ENCODE results near the gene CCDC116. TPM values are rescaled to one million over a fixed set of nuclear protein-coding genes. Genes with fewer than 3 reads are reported as not detected.
A peak's percentile ranks its signal among the peaks of the same experiment; 100 is the strongest.

Gene CCDC116
- total and polyA plus RNA-seq, 3 experiments from 2014 or later, result 0.48 to 0.51 TPM; not detected in 1

DNA sequence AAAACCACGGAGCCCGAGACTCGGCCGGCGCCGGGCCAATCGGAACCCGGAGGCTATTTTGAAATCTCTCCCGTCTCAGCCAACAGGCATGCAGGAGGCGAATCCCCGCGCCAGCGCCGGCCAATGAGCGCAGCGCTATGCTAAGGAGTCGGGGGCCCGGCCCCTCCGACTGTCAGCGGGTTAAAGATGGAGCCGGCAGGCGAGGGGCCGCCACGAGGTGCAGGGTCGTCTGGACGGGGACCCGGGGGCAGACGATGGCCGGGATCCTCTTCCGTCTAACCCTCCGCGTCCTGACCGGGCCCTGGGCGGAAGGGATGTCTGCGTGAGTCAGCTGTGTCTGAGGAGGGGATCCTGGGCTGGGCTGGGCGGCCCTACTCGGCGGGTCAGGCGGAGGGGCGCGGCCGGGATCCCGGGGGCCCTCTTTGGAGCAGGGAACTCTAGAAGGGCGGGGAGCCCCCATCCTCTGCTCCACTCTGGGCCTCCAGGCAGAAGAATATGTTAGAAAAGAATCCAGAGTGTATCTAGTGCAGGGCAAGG is 19.5 kb downstream of the CCDC116 start:
- H3K9me3 Mint-ChIP-seq, result no peaks in the 10 kb centered on the region
- CTCF ChIA-PET, result interaction anchor here (2.2 to 3.5 kb wide), 2 partner anchors 10 to 23 kb away, joined by 9 to 16 read pairs; partner anchors contain the start of genes SDF2L1 and YDJC
- H3K27me3 Mint-ChIP-seq, result no peaks in the 10 kb centered on the region
- H3K36me3 Mint-ChIP-seq, result peaks cover 0 to 6% (median 0%) of the 10 kb centered on the region in 3 donors
- Histone ChIP-seq H3K9me3 (ENCODE audit: low read length) (no peaks in the 10 kb centered on the region), H3K4me1 (ENCODE audit: insufficient read depth, low read length) (peaks cover 21% of the 10 kb centered on the region), H3K27ac (ENCODE audit: low read depth, low read length) (peak overlapping the region; percentile 84), H3K36me3 (ENCODE audit: insufficient read depth, low read length) (peaks cover 3% of the 10 kb centered on the region), H3K27me3 (ENCODE audit: insufficient read depth, low read length, poor library complexity, severe bottlenecking) (no peaks in the 10 kb centered on the region), H3K4me3 (ENCODE audit: low read length) (peak overlapping the region; percentile 70)
- POLR2A ChIA-PET, result interaction anchor here (0.8 to 2.4 kb wide), 2 partner anchors 10 to 15 kb away, joined by 4 to 13 read pairs; partner anchors contain the start of gene SDF2L1
- peak overlapping the region; percentile 81 to 94 (median 88) for H3K4me3 Mint-ChIP-seq
- H3K27ac Mint-ChIP-seq, result peak overlapping the region in 3 of 8 donors; percentile 60 to 84 (median 73)
- DNase-seq, result peak; percentile 70 to 82 (median 77)
- peaks cover 23 to 38% (median 28%) of the 10 kb centered on the region in 3 donors for H3K4me1 Mint-ChIP-seq

- Histone ChIP-seq H3K4me1 (ENCODE audit: insufficient read depth, low read length) (peaks cover 22% of the 10 kb centered on the region), H3K27ac (ENCODE audit: low read depth, low read length) (peak overlapping the region; percentile 84), H3K36me3 (ENCODE audit: insufficient read depth, low read length) (no peaks in the 10 kb centered on the region), H3K27me3 (ENCODE audit: insufficient read depth, low read length, poor library complexity, severe bottlenecking) (no peaks in the 10 kb centered on the region), H3K9me3 (ENCODE audit: low read length) (no peaks in the 10 kb centered on the region), H3K4me3 (ENCODE audit: low read length) (peak overlapping the region; percentile 70)
- no peak for DNase-seq
- peaks cover 0 to 6% (median 0%) of the 10 kb centered on the region in 3 donors for H3K36me3 Mint-ChIP-seq
- no peaks in the 10 kb centered on the region for H3K9me3 Mint-ChIP-seq
- ChIA-PET POLR2A (interaction anchor here (0.8 to 2.4 kb wide), 2 partner anchors 11 to 14 kb away, joined by 4 to 13 read pairs; partner anchors contain the start of gene SDF2L1), CTCF (interaction anchor here (0.6 to 3.5 kb wide), 3 partner anchors 10 to 24 kb away, joined by 3 to 16 read pairs (median 9); partner anchors contain the start of genes SDF2L1 and YDJC)
- H3K4me3 Mint-ChIP-seq, result peak overlapping the region in 6 of 7 donors; percentile 47 to 94 (median 86)
- H3K4me1 Mint-ChIP-seq, result peaks cover 27 to 41% (median 29%) of the 10 kb centered on the region in 3 donors
- no peaks in the 10 kb centered on the region for H3K27me3 Mint-ChIP-seq
- peak overlapping the region in 3 of 8 donors; percentile 36 to 84 (median 73) for H3K27ac Mint-ChIP-seq
Measured at GRCh38 chr22:21652547-21653545, 20.3 kb downstream of the CCDC116 start.

DNA sequence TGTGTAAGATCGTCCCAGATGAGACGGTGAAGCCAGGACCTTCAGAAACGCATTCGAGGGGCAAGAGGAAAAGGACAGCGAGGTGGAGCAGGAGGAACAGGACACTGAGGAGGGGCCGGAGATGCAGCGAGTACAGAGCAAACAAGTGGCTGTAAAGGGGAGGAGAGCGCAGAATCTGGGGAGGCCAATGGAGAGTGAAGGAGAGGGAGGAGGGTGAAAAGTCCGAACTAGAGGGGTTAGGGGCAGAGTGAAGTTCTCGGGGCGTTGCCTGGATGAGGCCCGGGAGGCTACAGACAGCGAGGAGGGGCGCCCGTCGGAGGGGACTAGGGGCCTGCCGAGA is 24.4 kb downstream of the CCDC116 start:
- ChIA-PET CTCF (interaction anchor here (1.3 to 3.3 kb wide), 3 partner anchors 10 to 28 kb away, joined by 3 to 14 read pairs (median 12); partner anchors contain the start of gene SDF2L1), POLR2A (no interaction called here)
- Mint-ChIP-seq H3K27ac (peak overlapping the region in 4 of 8 donors; percentile 2 to 92 (median 66)), H3K36me3 (no peaks in the 10 kb centered on the region), H3K4me3 (peak overlapping the region; percentile 78 to 88 (median 84)), H3K9me3 (no peaks in the 10 kb centered on the region), H3K27me3 (no peaks in the 10 kb centered on the region), H3K4me1 (peaks cover 11 to 26% (median 13%) of the 10 kb centered on the region in 3 donors)
- Histone ChIP-seq H3K9me3 (ENCODE audit: low read length) (no peaks in the 10 kb centered on the region), H3K27ac (ENCODE audit: low read depth, low read length) (peak overlapping the region; percentile 68), H3K4me1 (ENCODE audit: insufficient read depth, low read length) (peaks cover 15% of the 10 kb centered on the region), H3K27me3 (ENCODE audit: insufficient read depth, low read length, poor library complexity, severe bottlenecking) (no peaks in the 10 kb centered on the region), H3K4me3 (ENCODE audit: low read length) (peak overlapping the region; percentile 70), H3K36me3 (ENCODE audit: insufficient read depth, low read length) (no peaks in the 10 kb centered on the region)
- DNase-seq, result no peak

DNA sequence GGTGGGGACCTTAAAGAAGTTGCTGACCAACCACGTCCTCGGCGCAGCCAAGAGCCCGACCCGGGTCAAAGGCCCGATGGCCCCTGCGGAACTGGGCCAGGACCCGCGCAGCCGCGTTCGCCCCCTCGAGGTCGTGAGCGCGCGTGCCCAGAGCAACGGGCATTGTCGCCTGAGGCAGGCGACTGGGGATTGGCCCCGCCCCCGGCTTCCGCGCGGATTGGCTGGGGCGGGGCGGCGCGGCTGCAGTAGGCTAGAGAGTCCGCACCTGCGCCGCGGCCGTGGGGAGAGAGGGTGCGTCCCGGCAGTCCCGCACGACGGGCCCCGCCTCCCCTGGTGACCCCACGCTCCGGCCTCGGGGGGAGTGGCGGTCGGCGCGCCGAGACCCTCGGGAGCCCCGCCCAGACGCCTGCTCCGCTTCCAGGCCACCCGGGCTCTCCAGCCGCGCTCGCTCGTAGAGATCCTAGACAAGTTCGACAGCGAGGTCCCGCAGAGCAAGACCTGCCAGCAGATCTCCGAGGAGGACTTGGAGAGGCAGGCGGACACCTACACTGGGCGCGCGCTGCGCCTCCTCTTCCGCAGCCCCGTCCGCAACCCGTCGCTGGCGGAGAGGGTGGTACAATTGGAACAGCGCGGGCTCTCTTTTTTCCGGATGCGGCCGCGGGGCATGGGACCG is 24.9 kb downstream of the CCDC116 start:
- H3K9me3 ChIP-seq (ENCODE audit: low read length), result no peaks in the 10 kb centered on the region
- Mint-ChIP-seq H3K27ac (peak overlapping the region in 4 of 8 donors; percentile 23 to 71 (median 57)), H3K36me3 (no peaks in the 10 kb centered on the region), H3K4me3 (peak overlapping the region; percentile 80 to 94 (median 86)), H3K9me3 (no peaks in the 10 kb centered on the region), H3K4me1 (peaks cover 11 to 21% (median 13%) of the 10 kb centered on the region in 3 donors), H3K27me3 (no peaks in the 10 kb centered on the region)
- POLR2A ChIA-PET, result no interaction called here
- no peaks in the 10 kb centered on the region for H3K27me3 ChIP-seq (ENCODE audit: insufficient read depth, low read length, poor library complexity, severe bottlenecking)
- H3K27ac ChIP-seq (ENCODE audit: low read depth, low read length), result peak overlapping the region; percentile 68
- H3K36me3 ChIP-seq (ENCODE audit: insufficient read depth, low read length), result no peaks in the 10 kb centered on the region
- peaks cover 15% of the 10 kb centered on the region for H3K4me1 ChIP-seq (ENCODE audit: insufficient read depth, low read length)
- peak overlapping the region; percentile 70 for H3K4me3 ChIP-seq (ENCODE audit: low read length)
- CTCF ChIA-PET, result interaction anchor here (0.6 to 3.3 kb wide), 6 partner anchors 10 to 281 kb away, joined by 3 to 15 read pairs (median 4); partner anchors contain the start of gene SDF2L1
- peak; percentile 73 to 84 (median 80) for DNase-seq

- Mint-ChIP-seq H3K36me3 (no peaks in the 10 kb centered on the region), H3K4me3 (peak overlapping the region in 1 of 7 donors; percentile 66), H3K27ac (peak overlapping the region in 1 of 8 donors; percentile 36), H3K4me1 (peaks cover 13 to 19% (median 15%) of the 10 kb centered on the region in 3 donors), H3K27me3 (no peaks in the 10 kb centered on the region), H3K9me3 (no peaks in the 10 kb centered on the region)
- DNase-seq, result no peak
- Histone ChIP-seq H3K27me3 (ENCODE audit: insufficient read depth, low read length, poor library complexity, severe bottlenecking) (no peaks in the 10 kb centered on the region), H3K4me3 (ENCODE audit: low read length) (no peak overlapping the region), H3K9me3 (ENCODE audit: low read length) (no peaks in the 10 kb centered on the region), H3K27ac (ENCODE audit: low read depth, low read length) (no peak overlapping the region), H3K36me3 (ENCODE audit: insufficient read depth, low read length) (no peaks in the 10 kb centered on the region), H3K4me1 (ENCODE audit: insufficient read depth, low read length) (peaks cover 15% of the 10 kb centered on the region)
- CTCF ChIA-PET, result interaction anchor here (2.3 kb wide), 1 partner anchor 12 kb away, joined by 15 read pairs; no protein-coding TSS in a partner anchor
- POLR2A ChIA-PET, result no interaction called here
Measured at GRCh38 chr22:21659864-21660525, 27.4 kb downstream of the CCDC116 start.

- no peak overlapping the region for H3K27ac ChIP-seq (ENCODE audit: low read depth, low read length)
- ChIA-PET CTCF (interaction anchor here (1.5 kb wide), 1 partner anchor 14 kb away, joined by 4 read pairs; no protein-coding TSS in a partner anchor), POLR2A (no interaction called here)
- H3K9me3 Mint-ChIP-seq, result no peaks in the 10 kb centered on the region
- H3K4me1 ChIP-seq (ENCODE audit: insufficient read depth, low read length), result peaks cover 21% of the 10 kb centered on the region
- H3K36me3 ChIP-seq (ENCODE audit: insufficient read depth, low read length), result no peaks in the 10 kb centered on the region
- no peaks in the 10 kb centered on the region for H3K27me3 Mint-ChIP-seq
- H3K4me3 ChIP-seq (ENCODE audit: low read length), result no peak overlapping the region
- peak overlapping the region in 1 of 7 donors; percentile 66 for H3K4me3 Mint-ChIP-seq
- peaks cover 17 to 27% (median 18%) of the 10 kb centered on the region in 3 donors for H3K4me1 Mint-ChIP-seq
- no peaks in the 10 kb centered on the region for H3K9me3 ChIP-seq (ENCODE audit: low read length)
- no peak for DNase-seq
- peak overlapping the region in 1 of 8 donors; percentile 36 for H3K27ac Mint-ChIP-seq
- peaks cover 0 to under 1% (median 0%) of the 10 kb centered on the region in 3 donors for H3K36me3 Mint-ChIP-seq
- H3K27me3 ChIP-seq (ENCODE audit: insufficient read depth, low read length, poor library complexity, severe bottlenecking), result no peaks in the 10 kb centered on the region
Measured at GRCh38 chr22:21660904-21661303, 28.3 kb downstream of the CCDC116 start.

GRCh38 chr22:21661991-21662390 is 29.4 kb downstream of the CCDC116 start:
- H3K9me3 Mint-ChIP-seq, result no peaks in the 10 kb centered on the region
- H3K27me3 Mint-ChIP-seq, result no peaks in the 10 kb centered on the region
- peak overlapping the region in 1 of 8 donors; percentile 71 for H3K27ac Mint-ChIP-seq
- H3K4me3 ChIP-seq (ENCODE audit: low read length), result no peak overlapping the region
- ChIA-PET POLR2A (no interaction called here), CTCF (interaction anchor here (1.5 kb wide), 1 partner anchor 15 kb away, joined by 4 read pairs; no protein-coding TSS in a partner anchor)
- H3K36me3 Mint-ChIP-seq, result peaks cover 0 to 8% (median 0%) of the 10 kb centered on the region in 3 donors
- H3K9me3 ChIP-seq (ENCODE audit: low read length), result no peaks in the 10 kb centered on the region
- H3K4me3 Mint-ChIP-seq, result peak overlapping the region in 3 of 7 donors; percentile 15 to 64 (median 28)
- DNase-seq, result no peak
- no peaks in the 10 kb centered on the region for H3K36me3 ChIP-seq (ENCODE audit: insufficient read depth, low read length)
- no peaks in the 10 kb centered on the region for H3K27me3 ChIP-seq (ENCODE audit: insufficient read depth, low read length, poor library complexity, severe bottlenecking)
- H3K4me1 ChIP-seq (ENCODE audit: insufficient read depth, low read length), result peaks cover 18% of the 10 kb centered on the region
- no peak overlapping the region for H3K27ac ChIP-seq (ENCODE audit: low read depth, low read length)
- peaks cover 12 to 27% (median 17%) of the 10 kb centered on the region in 3 donors for H3K4me1 Mint-ChIP-seq
